Measurements from ENCODE around the gene PON1.

Gene PON1

DNA sequence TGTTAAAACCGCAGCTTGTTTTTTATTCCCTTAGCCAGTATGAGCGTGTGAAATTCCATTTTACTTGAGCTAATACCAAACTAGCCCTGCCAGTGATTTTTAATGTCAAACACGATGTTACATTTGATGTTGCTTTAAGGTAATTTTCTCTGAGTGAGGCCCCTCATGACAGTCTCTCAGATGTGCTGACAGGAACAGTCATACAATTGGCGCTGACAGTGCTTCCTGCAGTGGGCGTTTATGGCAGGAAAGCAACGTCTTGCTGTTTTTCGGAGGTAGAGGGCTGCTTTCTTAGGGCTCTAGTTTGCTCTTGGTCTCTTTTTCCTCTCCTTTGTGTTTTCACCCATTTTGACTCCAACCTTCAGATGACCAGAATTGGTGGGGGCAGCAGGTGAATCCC is 19.3 kb downstream of the PON1 start:
- H3K9ac ChIP-seq (ENCODE audit: low read length): no peak overlapping the region
- no peak overlapping the region for H3K18ac ChIP-seq (ENCODE audit: low read depth in 1 of 2, low read length in 2 of 2)
- H3K23ac ChIP-seq (ENCODE audit: low read length in 2 of 2): no peak overlapping the region
- H2BK5ac ChIP-seq (ENCODE audit: low read depth, low read length, poor library complexity, severe bottlenecking): no peak overlapping the region
- H3K36me3 ChIP-seq (ENCODE audit: control insufficient read depth in 1 of 2, insufficient read depth in 2 of 2, low read depth in 1 of 2, low read length in 2 of 2): no peaks in the 10 kb centered on the region
- H2BK12ac ChIP-seq (ENCODE audit: low read length in 2 of 2): no peak overlapping the region
- H3K4me1 ChIP-seq (ENCODE audit: control insufficient read depth, insufficient read depth, low read depth, low read length): peaks cover 3% of the 10 kb centered on the region
- 79% methylated on average over 7 of the region's 7 CpGs for WGBS
- H2AFZ ChIP-seq (ENCODE audit: low read depth, low read length): no peak overlapping the region
- no peak overlapping the region for H3K14ac ChIP-seq (ENCODE audit: low read length in 2 of 2)
- H2BK15ac ChIP-seq (ENCODE audit: low read depth, poor library complexity, severe bottlenecking): no peak overlapping the region
- no peak for DNase-seq
- H4K8ac ChIP-seq (ENCODE audit: low read length): no peak overlapping the region
- H3K4me2 ChIP-seq (ENCODE audit: low read length, poor library complexity, severe bottlenecking): no peak overlapping the region
- H2BK120ac ChIP-seq (ENCODE audit: low read depth, low read length): no peak overlapping the region
- H3K79me1 ChIP-seq (replicated peaks; ENCODE audit: low read length, poor library complexity, severe bottlenecking): no peaks in the 10 kb centered on the region
- no peak overlapping the region for H4K91ac ChIP-seq (ENCODE audit: low read length)
- H3K4me3 ChIP-seq (ENCODE audit: insufficient read depth in 1 of 2, low read depth in 1 of 2, low read length in 2 of 2): no peak overlapping the region
- no peak overlapping the region for H3K27ac ChIP-seq (ENCODE audit: low read length, poor library complexity, severe bottlenecking)
- H3K27me3 ChIP-seq (ENCODE audit: control insufficient read depth in 1 of 2, insufficient read depth in 1 of 2, low read length in 2 of 2): peaks cover 0 to 15% of the 10 kb centered on the region in 2 experiments
- no peaks in the 10 kb centered on the region for H3K9me3 ChIP-seq (ENCODE audit: control insufficient read depth, low read length)
- no peak overlapping the region for H2AK5ac ChIP-seq (ENCODE audit: low read length, severe bottlenecking)
- no peak overlapping the region for H3K4ac ChIP-seq (ENCODE audit: low read depth in 1 of 2, low read length in 2 of 2)

DNA sequence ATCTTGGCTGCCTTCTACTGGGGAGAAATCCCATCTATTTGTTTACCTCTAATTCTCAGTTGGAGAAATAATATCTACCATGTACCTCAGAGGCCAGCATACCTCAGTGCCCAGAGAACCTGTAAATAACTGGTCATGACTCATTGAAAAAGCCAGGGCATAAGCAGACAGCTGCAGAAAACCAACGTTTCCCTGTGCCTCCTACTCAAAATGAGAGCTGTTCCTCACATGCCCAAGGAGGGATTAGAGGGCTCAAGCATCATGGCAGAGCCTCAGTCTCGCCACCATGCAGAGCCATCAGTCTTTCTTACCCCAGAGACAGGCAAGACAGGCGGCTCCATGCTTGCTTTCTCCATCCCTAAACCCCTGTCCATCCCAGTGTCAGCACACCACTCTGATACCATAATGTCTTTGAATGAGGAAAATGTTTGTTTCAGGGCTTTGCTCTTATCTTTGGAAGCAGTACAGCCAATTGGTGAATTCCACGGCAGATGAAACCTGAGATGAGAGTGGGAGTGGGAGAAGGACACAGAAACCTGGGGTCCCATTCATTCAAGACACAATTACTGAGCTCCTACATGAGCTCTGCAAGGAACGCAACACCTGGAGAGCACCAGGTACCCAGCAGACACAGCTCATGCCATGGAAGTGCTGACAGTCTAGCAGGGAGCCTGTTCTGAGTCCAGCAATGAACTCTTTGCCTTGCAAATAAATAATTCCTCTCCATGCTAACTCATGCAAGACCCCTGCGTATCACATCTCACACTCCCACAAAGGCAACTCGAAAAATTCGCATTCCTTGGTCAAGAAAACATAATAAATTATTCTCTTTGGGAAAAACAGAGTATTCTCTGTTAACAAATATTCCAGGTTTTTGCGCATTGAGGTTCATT is 21.1 kb downstream of the PON1 start:
- WGBS: 67% methylated on average over 4 of the region's 9 CpGs
- no peaks in the 10 kb centered on the region for H3K79me1 ChIP-seq (replicated peaks; ENCODE audit: low read length, poor library complexity, severe bottlenecking)

DNA sequence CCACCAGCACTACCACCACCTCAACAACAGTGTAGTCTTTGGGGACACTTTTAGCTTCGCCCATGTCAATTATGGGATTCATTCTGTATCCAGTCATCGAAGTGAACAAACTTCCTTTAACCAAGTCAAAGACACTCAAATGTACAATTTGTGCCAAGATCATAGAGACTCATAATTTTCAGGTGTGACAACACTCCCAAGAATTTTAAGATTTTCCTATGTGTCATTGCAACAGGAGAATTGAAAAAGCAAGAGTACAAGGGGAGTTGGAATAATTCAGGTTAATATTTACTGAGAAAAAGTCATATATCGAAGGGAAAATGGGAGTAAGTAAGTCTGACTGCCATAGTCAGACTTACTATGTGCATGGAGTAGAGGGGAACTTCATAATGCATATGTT is 26.2 kb downstream of the PON1 start:
- Histone ChIP-seq H3K18ac (ENCODE audit: low read depth in 1 of 2, low read length in 2 of 2) (no peak overlapping the region), H3K14ac (ENCODE audit: low read length in 2 of 2) (no peak overlapping the region), H3K4me3 (ENCODE audit: insufficient read depth in 1 of 2, low read depth in 1 of 2, low read length in 2 of 2) (no peak overlapping the region), H3K4me2 (ENCODE audit: low read length, poor library complexity, severe bottlenecking) (no peak overlapping the region), H2AFZ (ENCODE audit: low read depth, low read length) (no peak overlapping the region), H4K91ac (ENCODE audit: low read length) (no peak overlapping the region), H3K27me3 (ENCODE audit: control insufficient read depth in 1 of 2, insufficient read depth in 1 of 2, low read length in 2 of 2) (peaks cover 0 to 6% of the 10 kb centered on the region in 2 experiments), H3K27ac (ENCODE audit: low read length, poor library complexity, severe bottlenecking) (no peak overlapping the region), H2BK120ac (ENCODE audit: low read depth, low read length) (no peak overlapping the region), H4K8ac (ENCODE audit: low read length) (no peak overlapping the region), H2BK12ac (ENCODE audit: low read length in 2 of 2) (no peak overlapping the region), H3K36me3 (ENCODE audit: control insufficient read depth in 1 of 2, insufficient read depth in 2 of 2, low read depth in 1 of 2, low read length in 2 of 2) (no peaks in the 10 kb centered on the region), H3K79me1 (replicated peaks; ENCODE audit: low read length, poor library complexity, severe bottlenecking) (no peaks in the 10 kb centered on the region), H3K9me3 (ENCODE audit: control insufficient read depth, low read length) (no peaks in the 10 kb centered on the region), H3K23ac (ENCODE audit: low read length in 2 of 2) (no peak overlapping the region), H2BK15ac (ENCODE audit: low read depth, poor library complexity, severe bottlenecking) (no peak overlapping the region), H2BK5ac (ENCODE audit: low read depth, low read length, poor library complexity, severe bottlenecking) (no peak overlapping the region), H2AK5ac (ENCODE audit: low read length, severe bottlenecking) (no peak overlapping the region), H3K9ac (ENCODE audit: low read length) (no peak overlapping the region), H3K4ac (ENCODE audit: low read depth in 1 of 2, low read length in 2 of 2) (no peak overlapping the region), H3K4me1 (ENCODE audit: control insufficient read depth, insufficient read depth, low read depth, low read length) (peaks cover 1% of the 10 kb centered on the region)
- 92% methylated on average over 3 of the region's 3 CpGs for WGBS
- DNase-seq: no peak

More for the DNA sequence above, 21.1 kb downstream of the PON1 start:
- H3K27ac ChIP-seq (ENCODE audit: low read length, poor library complexity, severe bottlenecking): no peak overlapping the region
- H3K23ac ChIP-seq (ENCODE audit: low read length in 2 of 2): no peak overlapping the region
- no peak overlapping the region for H2BK12ac ChIP-seq (ENCODE audit: low read length in 2 of 2)
- no peak overlapping the region for H2AK5ac ChIP-seq (ENCODE audit: low read length, severe bottlenecking)
- DNase-seq: no peak
- H2AFZ ChIP-seq (ENCODE audit: low read depth, low read length): no peak overlapping the region
- H3K4ac ChIP-seq (ENCODE audit: low read depth in 1 of 2, low read length in 2 of 2): no peak overlapping the region
- H3K36me3 ChIP-seq (ENCODE audit: control insufficient read depth in 1 of 2, insufficient read depth in 2 of 2, low read depth in 1 of 2, low read length in 2 of 2): no peaks in the 10 kb centered on the region
- no peak overlapping the region for H4K8ac ChIP-seq (ENCODE audit: low read length)
- no peak overlapping the region for H3K4me3 ChIP-seq (ENCODE audit: insufficient read depth in 1 of 2, low read depth in 1 of 2, low read length in 2 of 2)
- no peak overlapping the region for H2BK5ac ChIP-seq (ENCODE audit: low read depth, low read length, poor library complexity, severe bottlenecking)
- H3K4me1 ChIP-seq (ENCODE audit: control insufficient read depth, insufficient read depth, low read depth, low read length): peaks cover 2% of the 10 kb centered on the region
- no peak overlapping the region for H4K91ac ChIP-seq (ENCODE audit: low read length)
- no peak overlapping the region for H3K14ac ChIP-seq (ENCODE audit: low read length in 2 of 2)
- H3K18ac ChIP-seq (ENCODE audit: low read depth in 1 of 2, low read length in 2 of 2): no peak overlapping the region
- no peaks in the 10 kb centered on the region for H3K9me3 ChIP-seq (ENCODE audit: control insufficient read depth, low read length)
- no peak overlapping the region for H3K4me2 ChIP-seq (ENCODE audit: low read length, poor library complexity, severe bottlenecking)
- H3K27me3 ChIP-seq (ENCODE audit: control insufficient read depth in 1 of 2, insufficient read depth in 1 of 2, low read length in 2 of 2): peaks cover 0 to 15% of the 10 kb centered on the region in 2 experiments
- no peak overlapping the region for H2BK120ac ChIP-seq (ENCODE audit: low read depth, low read length)
- H3K9ac ChIP-seq (ENCODE audit: low read length): no peak overlapping the region
- no peak overlapping the region for H2BK15ac ChIP-seq (ENCODE audit: low read depth, poor library complexity, severe bottlenecking)

DNA sequence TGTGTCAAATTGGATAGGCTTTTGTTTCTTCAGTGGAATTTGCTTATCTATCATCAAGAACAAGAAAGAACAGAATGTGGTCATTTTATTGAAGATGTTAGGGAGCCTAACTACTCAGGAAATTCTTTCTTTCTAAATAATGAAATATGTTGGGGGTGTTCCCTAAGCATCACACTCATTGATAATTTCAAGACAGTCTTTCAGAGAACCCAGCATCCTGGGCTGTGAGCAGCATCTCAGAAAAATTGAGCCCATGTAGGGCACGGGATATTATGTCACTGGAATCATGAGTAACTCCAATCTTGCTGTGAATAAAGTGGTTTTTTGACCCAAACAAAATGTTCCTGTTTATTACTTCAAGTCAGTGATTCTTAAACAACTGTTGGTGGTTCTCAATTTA is 27.3 kb downstream of the PON1 start:
- no peak for DNase-seq
- Histone ChIP-seq H3K4me3 (ENCODE audit: insufficient read depth in 1 of 2, low read depth in 1 of 2, low read length in 2 of 2) (no peak overlapping the region), H3K4me1 (ENCODE audit: control insufficient read depth, insufficient read depth, low read depth, low read length) (no peaks in the 10 kb centered on the region), H2BK5ac (ENCODE audit: low read depth, low read length, poor library complexity, severe bottlenecking) (no peak overlapping the region), H2BK15ac (ENCODE audit: low read depth, poor library complexity, severe bottlenecking) (no peak overlapping the region), H3K23ac (ENCODE audit: low read length in 2 of 2) (no peak overlapping the region), H3K27ac (ENCODE audit: low read length, poor library complexity, severe bottlenecking) (no peak overlapping the region), H4K91ac (ENCODE audit: low read length) (no peak overlapping the region), H3K27me3 (ENCODE audit: control insufficient read depth in 1 of 2, insufficient read depth in 1 of 2, low read length in 2 of 2) (no peaks in the 10 kb centered on the region), H3K79me1 (replicated peaks; ENCODE audit: low read length, poor library complexity, severe bottlenecking) (no peaks in the 10 kb centered on the region), H3K9ac (ENCODE audit: low read length) (no peak overlapping the region), H3K18ac (ENCODE audit: low read depth in 1 of 2, low read length in 2 of 2) (no peak overlapping the region), H3K36me3 (ENCODE audit: control insufficient read depth in 1 of 2, insufficient read depth in 2 of 2, low read depth in 1 of 2, low read length in 2 of 2) (no peaks in the 10 kb centered on the region), H2AK5ac (ENCODE audit: low read length, severe bottlenecking) (no peak overlapping the region), H2BK120ac (ENCODE audit: low read depth, low read length) (no peak overlapping the region), H4K8ac (ENCODE audit: low read length) (no peak overlapping the region), H3K4me2 (ENCODE audit: low read length, poor library complexity, severe bottlenecking) (no peak overlapping the region), H2BK12ac (ENCODE audit: low read length in 2 of 2) (no peak overlapping the region), H3K4ac (ENCODE audit: low read depth in 1 of 2, low read length in 2 of 2) (no peak overlapping the region), H3K14ac (ENCODE audit: low read length in 2 of 2) (no peak overlapping the region), H3K9me3 (ENCODE audit: control insufficient read depth, low read length) (no peaks in the 10 kb centered on the region), H2AFZ (ENCODE audit: low read depth, low read length) (no peak overlapping the region)
- 88% methylated on average over 1 of the region's 1 CpG for WGBS
